GM19397 (cell line): ENCODE results near the gene TMSB10.

Experiments used
- ATAC-seq: cut with Tn5 transposase; IDR thresholded peaks from one replicate; pipeline ENCODE4 v1.9.1; 2021; ENCODE audit warnings: mild to moderate bottlenecking, moderate library complexity; ENCODE audit not compliant: unreplicated experiment

The TMSB10 gene

GRCh38 chr2:84879584-84880394 lies 25.7 kb upstream of the TMSB10 start:
- ATAC-seq: peak; percentile 58

DNA sequence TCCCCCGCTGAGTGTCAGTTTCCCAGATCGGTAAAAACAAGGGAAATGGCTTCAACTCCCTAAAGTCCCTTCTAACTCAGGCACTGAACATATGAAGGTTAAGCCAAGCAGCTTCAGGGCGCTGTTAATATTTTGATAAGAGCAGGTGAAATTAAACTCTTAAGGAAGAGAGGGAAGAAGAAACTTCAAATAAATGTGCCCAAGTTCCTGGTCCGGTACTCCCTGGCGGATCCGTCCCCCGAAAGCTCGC lies 25.1 kb upstream of the TMSB10 start:
- no peak for ATAC-seq

- no peak for ATAC-seq
Observed at GRCh38 chr2:84880645-84881521, 24.6 kb upstream of the TMSB10 start, which contains the start of gene TRABD2A. TSS of gene TRABD2A (minus strand) at chr2:84881084. CDS start at chr2:84881039, 45 bp downstream.

GRCh38 chr2:84881581-84882413 lies 23.7 kb upstream of the TMSB10 start:
- ATAC-seq: peak; percentile 49

- no peak for ATAC-seq
Observed at GRCh38 chr2:84882414-84882738, 23.1 kb upstream of the TMSB10 start.

GRCh38 chr2:84882775-84883550 lies 22.5 kb upstream of the TMSB10 start:
- ATAC-seq: no peak

DNA sequence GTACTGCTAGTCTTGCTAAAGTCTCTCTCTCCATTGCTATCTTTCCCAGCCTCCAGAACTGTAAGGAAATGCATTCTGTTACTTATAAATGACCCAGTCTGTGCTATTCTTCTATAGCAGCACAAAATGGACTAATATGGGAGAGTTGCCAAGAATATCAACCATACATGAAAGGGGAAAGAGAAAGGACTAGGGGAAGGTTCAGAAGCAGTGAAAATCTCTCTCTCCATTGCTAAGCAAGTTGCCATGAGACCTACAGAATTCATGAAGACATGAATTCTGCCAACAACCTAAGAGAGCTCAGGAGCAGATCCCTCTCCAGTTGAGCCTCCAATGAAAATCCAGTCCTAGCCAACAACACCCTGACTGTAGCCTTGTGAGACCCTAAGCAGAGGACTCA lies 21.0 kb upstream of the TMSB10 start:
- no peak for ATAC-seq

DNA sequence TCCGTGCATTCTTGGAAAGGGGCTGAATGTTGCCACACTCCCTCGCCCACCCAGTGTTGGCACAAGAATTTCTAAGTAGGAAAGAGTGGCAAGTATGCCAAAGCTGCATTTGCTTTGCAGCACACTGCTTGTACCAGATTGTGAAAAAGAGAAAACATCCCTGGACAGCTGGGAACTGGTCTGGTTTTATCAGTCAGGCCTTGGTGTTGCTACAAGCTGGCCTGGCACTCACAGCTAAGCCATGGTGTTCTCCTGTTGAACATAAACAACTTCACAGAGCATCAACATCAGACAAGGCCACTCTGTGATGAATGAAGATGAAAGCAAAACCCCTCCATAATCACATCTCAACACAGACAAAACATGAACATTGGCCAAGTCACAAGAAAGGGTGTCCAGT lies 20.3 kb upstream of the TMSB10 start:
- no peak for ATAC-seq

- no peak for ATAC-seq
Observed at GRCh38 chr2:84886791-84887190, 18.7 kb upstream of the TMSB10 start.

DNA sequence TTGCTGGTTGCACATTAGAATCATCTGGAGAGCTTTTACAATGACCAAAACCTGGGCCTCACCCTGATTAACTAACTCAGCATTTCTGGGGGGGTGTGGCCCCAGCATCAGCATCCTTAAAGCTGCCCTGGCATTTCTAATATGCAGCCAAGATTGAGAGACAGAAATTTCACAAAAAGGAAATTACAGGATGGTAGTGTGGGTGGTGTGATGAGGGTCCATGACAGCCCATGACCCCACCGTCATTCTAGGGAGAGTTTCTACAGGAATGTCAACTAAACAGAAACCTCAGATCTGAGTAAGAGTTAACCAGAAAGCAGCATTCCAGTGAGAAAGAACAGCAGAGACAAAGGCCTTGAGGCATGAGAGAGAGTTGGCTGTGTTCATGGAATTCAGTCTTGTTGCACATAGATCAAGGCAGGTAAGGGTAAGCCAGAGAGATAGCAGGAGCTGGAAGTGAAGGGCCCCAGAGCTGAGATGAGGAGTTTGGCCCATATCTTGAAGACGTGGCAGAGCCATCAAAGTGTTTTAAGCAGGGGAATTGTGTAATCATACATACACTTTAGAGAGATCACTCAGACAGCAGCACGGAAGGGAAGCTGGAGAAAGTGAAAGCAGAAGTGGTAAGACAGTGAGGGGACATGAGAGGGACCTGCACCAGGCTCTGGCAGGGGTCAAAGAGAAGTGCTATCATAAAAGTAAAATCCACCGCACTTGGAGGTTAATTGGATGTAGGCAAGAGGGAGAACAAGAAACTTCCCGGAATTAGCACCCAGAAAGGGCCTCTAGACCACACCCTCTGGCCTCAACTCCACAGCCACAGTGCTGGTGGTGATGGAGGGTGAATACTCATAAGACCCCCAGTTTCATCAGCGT lies 16.8 kb upstream of the TMSB10 start:
- ATAC-seq: peak; percentile 98

DNA sequence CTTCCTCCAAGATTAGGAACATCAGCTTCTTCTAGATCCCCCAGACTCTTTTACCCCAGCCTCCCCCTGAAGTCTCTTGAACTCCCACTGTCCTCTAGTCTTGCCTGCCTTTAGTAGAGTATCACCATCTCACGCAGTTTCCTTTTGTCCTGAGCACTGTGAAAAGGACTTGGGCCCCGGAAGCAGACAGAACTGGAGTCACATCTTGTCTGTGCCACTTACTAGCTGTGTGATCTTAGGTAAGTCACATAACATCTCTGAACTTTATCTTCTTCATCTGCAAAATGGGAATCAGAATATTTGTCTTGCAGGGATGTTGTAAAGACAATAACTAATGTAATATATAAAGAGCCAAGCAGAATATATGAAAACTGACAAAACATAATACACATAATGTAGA lies 16.1 kb upstream of the TMSB10 start:
- no peak for ATAC-seq

- no peak for ATAC-seq
Observed at GRCh38 chr2:84891355-84892010, 14.0 kb upstream of the TMSB10 start.

DNA sequence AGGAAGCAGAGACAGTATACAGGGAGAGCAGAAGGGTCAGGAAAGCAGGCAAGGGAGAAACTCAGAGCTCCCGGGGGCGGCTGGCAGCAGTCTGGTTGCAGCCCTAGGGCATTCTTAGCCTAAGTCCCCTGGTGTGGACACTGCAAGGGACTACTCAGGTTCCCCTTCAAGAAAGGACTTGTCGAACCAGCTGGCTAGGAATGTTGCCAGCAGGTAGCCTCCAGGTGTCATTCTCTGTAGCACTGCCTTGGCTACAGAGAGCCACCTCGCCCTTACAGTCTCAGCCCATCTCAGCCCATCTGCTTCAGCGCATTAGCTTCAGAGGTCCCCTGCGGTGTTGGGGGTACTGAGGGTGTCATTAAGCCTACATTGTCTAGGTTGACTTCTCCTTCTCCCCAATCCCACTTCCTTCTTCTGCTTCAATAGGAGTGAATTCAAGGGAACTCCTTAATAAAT lies 11.3 kb upstream of the TMSB10 start:
- no peak for ATAC-seq

GRCh38 chr2:84894758-84895520 lies 10.5 kb upstream of the TMSB10 start:
- ATAC-seq: no peak

DNA sequence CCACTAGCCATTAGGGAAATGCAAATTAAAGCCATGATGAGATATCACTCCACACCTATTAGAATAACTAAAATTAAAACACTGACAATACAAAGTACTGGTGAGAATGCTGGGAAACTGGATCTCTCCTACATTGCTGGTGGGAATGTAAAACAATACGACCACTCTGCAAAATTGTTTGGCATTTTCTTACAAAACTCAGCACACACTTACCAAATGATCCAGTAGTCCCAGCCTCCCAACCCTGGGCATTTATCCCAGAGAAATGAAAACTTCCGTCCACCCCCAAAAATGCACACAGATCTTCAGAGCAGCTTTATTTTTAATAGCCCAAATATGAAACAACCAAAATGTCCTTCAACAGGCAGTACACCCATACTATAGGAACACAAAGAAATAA lies 8.9 kb upstream of the TMSB10 start:
- ATAC-seq: no peak

DNA sequence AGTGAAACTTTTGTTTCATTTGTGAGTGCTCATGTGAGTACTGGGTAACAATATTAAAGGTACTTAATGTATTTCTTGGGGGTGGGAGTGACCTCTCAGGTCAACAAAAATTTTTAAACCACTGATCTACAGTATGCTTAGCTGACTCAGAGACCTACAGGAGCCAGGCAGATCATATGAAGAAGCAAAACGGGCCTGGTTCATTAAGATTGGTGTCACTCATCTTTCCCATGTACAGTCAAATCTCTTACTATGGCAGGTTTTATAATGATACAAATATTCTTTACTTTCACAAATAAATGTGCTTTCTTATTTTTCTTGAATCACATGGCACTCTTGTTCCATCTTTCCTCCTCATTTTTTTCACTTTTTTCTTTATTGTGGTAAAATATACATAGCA lies 7.7 kb upstream of the TMSB10 start:
- no peak for ATAC-seq

- no peak for ATAC-seq
Observed at GRCh38 chr2:84899304-84900204, 5.9 kb upstream of the TMSB10 start.
